Measurements from ENCODE around the gene C21orf91.

Gene C21orf91

GRCh38 chr21:17819114-17819876 lies at the start of gene C21orf91:
Gene C21orf91 (minus strand): TSS chr21:17819356. CDS start chr21:17818318, 1,038 bp downstream.
- H3K27ac ChIP-seq = peak within 1 kb of the TSS; percentile 73
- no peak for DNase-seq (ENCODE audit: low read depth, low spot score)

- DNase-seq (ENCODE audit: low read depth, low spot score) = no peak
- H3K27ac ChIP-seq = no peak overlapping the region
Observed at GRCh38 chr21:17866590-17866989, 47.4 kb upstream of the C21orf91 start.

GRCh38 chr21:17859661-17860060 lies 40.5 kb upstream of the C21orf91 start:
- no peak for DNase-seq (ENCODE audit: low read depth, low spot score)
- H3K27ac ChIP-seq = no peak overlapping the region

- no peak for DNase-seq (ENCODE audit: low read depth, low spot score)
- H3K27ac ChIP-seq = no peak overlapping the region
Observed at GRCh38 chr21:17858747-17859146, 39.6 kb upstream of the C21orf91 start.

GRCh38 chr21:17854745-17855144 lies 35.6 kb upstream of the C21orf91 start:
- H3K27ac ChIP-seq = no peak overlapping the region
- no peak for DNase-seq (ENCODE audit: low read depth, low spot score)

- no peak overlapping the region for H3K27ac ChIP-seq
- no peak for DNase-seq (ENCODE audit: low read depth, low spot score)
Observed at GRCh38 chr21:17853393-17854275, 34.5 kb upstream of the C21orf91 start.

- DNase-seq (ENCODE audit: low read depth, low spot score) = peak; percentile 67
- peak overlapping the region; percentile 48 for H3K27ac ChIP-seq
Observed at GRCh38 chr21:17848228-17848627, 29.1 kb upstream of the C21orf91 start.

GRCh38 chr21:17841103-17841502 lies 21.9 kb upstream of the C21orf91 start:
- no peak for DNase-seq (ENCODE audit: low read depth, low spot score)
- H3K27ac ChIP-seq = no peak overlapping the region

GRCh38 chr21:17834639-17835354 lies 15.6 kb upstream of the C21orf91 start:
- DNase-seq (ENCODE audit: low read depth, low spot score) = no peak
- H3K27ac ChIP-seq = no peak overlapping the region

GRCh38 chr21:17829472-17829871 lies 10.3 kb upstream of the C21orf91 start:
- no peak for DNase-seq (ENCODE audit: low read depth, low spot score)
- no peak overlapping the region for H3K27ac ChIP-seq

- H3K27ac ChIP-seq = no peak overlapping the region
- DNase-seq (ENCODE audit: low read depth, low spot score) = no peak
Observed at GRCh38 chr21:17828223-17828622, 9.1 kb upstream of the C21orf91 start.

GRCh38 chr21:17823846-17824245 lies 4.7 kb upstream of the C21orf91 start:
- no peak for DNase-seq (ENCODE audit: low read depth, low spot score)
- no peak overlapping the region for H3K27ac ChIP-seq

GRCh38 chr21:17821121-17821520 lies 2.0 kb upstream of the C21orf91 start:
- H3K27ac ChIP-seq = no peak overlapping the region
- no peak for DNase-seq (ENCODE audit: low read depth, low spot score)

- DNase-seq (ENCODE audit: low read depth, low spot score) = no peak
Observed at GRCh38 chr21:17819877-17820229, 697 bp upstream of the C21orf91 start.

GRCh38 chr21:17818186-17819113 lies 706 bp downstream of the C21orf91 start:
- no peak for DNase-seq (ENCODE audit: low read depth, low spot score)
- peak overlapping the region; percentile 73 for H3K27ac ChIP-seq

More at GRCh38 chr21:17819877-17820229, 697 bp upstream of the C21orf91 start:
- peak overlapping the region; percentile 73 for H3K27ac ChIP-seq

GRCh38 chr21:17813353-17813752 lies 5.8 kb downstream of the C21orf91 start:
- no peak overlapping the region for H3K27ac ChIP-seq
- no peak for DNase-seq (ENCODE audit: low read depth, low spot score)

- no peak overlapping the region for H3K27ac ChIP-seq
- no peak for DNase-seq (ENCODE audit: low read depth, low spot score)
Observed at GRCh38 chr21:17805966-17806365, 13.2 kb downstream of the C21orf91 start.

GRCh38 chr21:17803536-17803935 lies 15.6 kb downstream of the C21orf91 start:
- no peak for DNase-seq (ENCODE audit: low read depth, low spot score)
- no peak overlapping the region for H3K27ac ChIP-seq

GRCh38 chr21:17802572-17802971 lies 16.6 kb downstream of the C21orf91 start:
- no peak overlapping the region for H3K27ac ChIP-seq
- DNase-seq (ENCODE audit: low read depth, low spot score) = peak; percentile 24

All from epithelial cell of prostate (primary cell).